HCT116 (cell line): Measurements from ENCODE around the gene ASIP. TPM values are rescaled to one million over a fixed set of nuclear protein-coding genes. Genes with fewer than 3 reads are reported as not detected.

Source experiments
- ATAC-seq: fragments of 200-7000 bp; cut with Tn5 transposase; 2 replicates; pipeline ENCODE4 v1.9.1; 2020; ENCODE audit warnings: mild to moderate bottlenecking, moderate library complexity
- BruUV-seq: library from RNA; stranded (reverse); fragments of 400-500 nt; replicated peaks from 2 replicates; lab custom pipeline; 2021; lab: Mats Ljungman, UMichigan
- CTCF ChIA-PET: fragments of 300-600 bp; sonication (Branson Sonifier 250); formaldehyde crosslinking; loops from one replicate; lab custom pipeline; 2021; ENCODE audit warnings: antibody characterized with exemption; lab: Charles Lee
- POLR2A ChIA-PET: fragments of 300-600, 350-600 bp; sonication (Branson Sonifier 250); formaldehyde crosslinking; loops from one replicate; lab custom pipeline; 2021; ENCODE audit warnings: antibody characterized with exemption; lab: Charles Lee
- RAD21 ChIA-PET, 2 experiments: fragments of 300-600 bp; sonication (Branson Sonifier 250); formaldehyde crosslinking; loops; one replicate each; lab custom pipeline; 2023; ENCODE audit warnings: low total read pairs in 2 of 2; ENCODE audit not compliant: uncharacterized antibody in 2 of 2, unreplicated experiment in 2 of 2, low non-redundant PET in 1 of 2; lab: Charles Lee
- DNase-seq: peaks from one replicate; pipeline ENCODE4 v3.0.0-alpha.2; 2010; ENCODE audit warnings: low read depth, low spot score
- H2AFZ ChIP-seq: fragments of 200-600 bp; shearing (Covaris generic), sonication (generic); 2 replicates; pipeline ENCODE4 v1.6.1; 2017; ENCODE audit warnings: low read depth, mixed run types, mixed read lengths, antibody characterized with exemption, low read length; ENCODE audit not compliant: poor library complexity, severe bottlenecking
- H3K27ac ChIP-seq: 2 replicates; pipeline ENCODE4 v1.5.1; 2012; ENCODE audit warnings: low read depth, low read length
- H3K27me3 ChIP-seq: fragments of 200-600 bp; sonication (generic); 2 replicates; pipeline ENCODE4 v1.6.1; 2016; ENCODE audit warnings: mixed run types, low read length, mixed read lengths; ENCODE audit not compliant: insufficient read depth
- H3K36me3 ChIP-seq, 2 experiments: fragments of 200-500 bp in 1 of 2; fragments of 200-600 bp in 1 of 2; sonication (Bioruptor generic) in 1 of 2; sonication (generic) in 1 of 2; 2 replicates each; pipeline versions ENCODE4 v1.5.1 to v1.6.1; 2014 to 2016; ENCODE audit warnings: low read length in 2 of 2, inconsistent platforms in 1 of 2, mixed read lengths in 1 of 2, mixed run types in 1 of 2; ENCODE audit not compliant: insufficient read depth in 2 of 2, control insufficient read depth in 1 of 2
- H3K4me1 ChIP-seq, 2 experiments: fragments of 200-600 bp in 1 of 2; sonication (generic) in 1 of 2; 2 replicates each; pipeline versions ENCODE4 v1.5.1 to v1.6.1; 2012 to 2017; ENCODE audit warnings: low read length in 2 of 2, inconsistent platforms in 1 of 2, mild to moderate bottlenecking in 1 of 2, mixed read lengths in 1 of 2, mixed run types in 1 of 2, moderate library complexity in 1 of 2; ENCODE audit not compliant: insufficient read depth in 2 of 2, control insufficient read depth in 1 of 2
- H3K4me2 ChIP-seq: fragments of 200-600 bp; sonication (generic); 2 replicates; pipeline ENCODE4 v1.6.1; 2017; ENCODE audit warnings: mixed run types, low read length, mixed read lengths
- H3K4me3 ChIP-seq, 2 experiments: fragments of 200-600 bp in 1 of 2; sonication (generic) in 1 of 2; replicated peaks in 1 of 2; 2 replicates each; pipeline ENCODE4 v1.5.1; 2011 to 2016; ENCODE audit warnings: low read length in 2 of 2, control low read depth in 1 of 2, low read depth in 1 of 2, mild to moderate bottlenecking in 1 of 2, mixed read lengths in 1 of 2, mixed run types in 1 of 2
- H3K79me2 ChIP-seq: fragments of 200-600 bp; sonication (generic); 2 replicates; pipeline ENCODE4 v1.6.1; 2017; ENCODE audit warnings: mild to moderate bottlenecking, mixed run types, low read length, moderate library complexity, mixed read lengths; ENCODE audit not compliant: insufficient read depth
- H3K9ac ChIP-seq: fragments of 200-600 bp; sonication (generic); 2 replicates; pipeline ENCODE4 v1.6.1; 2016; ENCODE audit warnings: low read length, mixed read lengths
- H3K9me2 ChIP-seq: fragments of 200-600 bp; sonication (generic), shearing (Covaris generic); 2 replicates; pipeline ENCODE4 v1.6.1; 2017; ENCODE audit warnings: mixed run types, mild to moderate bottlenecking, moderate library complexity; ENCODE audit not compliant: insufficient read depth
- H3K9me3 ChIP-seq, 2 experiments: fragments of 200-500 bp in 1 of 2; fragments of 200-600 bp in 1 of 2; sonication (Bioruptor generic) in 1 of 2; sonication (generic) in 1 of 2; 2 replicates each; pipeline ENCODE4 v1.6.1; 2014 to 2017; ENCODE audit warnings: low read length in 2 of 2, mixed read lengths in 2 of 2, inconsistent platforms in 1 of 2, low read depth in 1 of 2, mild to moderate bottlenecking in 1 of 2, mixed run types in 1 of 2, moderate library complexity in 1 of 2; ENCODE audit not compliant: control insufficient read depth in 1 of 2, insufficient read depth in 1 of 2
- H4K20me1 ChIP-seq: fragments of 200-600 bp; sonication (generic), shearing (Covaris generic); 2 replicates; pipeline ENCODE4 v1.6.1; 2017; ENCODE audit warnings: mixed run types, mild to moderate bottlenecking, moderate library complexity; ENCODE audit not compliant: insufficient read depth
- EGR1 ChIP-seq: IDR thresholded peaks from 2 replicates; pipeline ENCODE4 v1.6.1; 2012; ENCODE audit warnings: low read depth
- ELF1 ChIP-seq: IDR thresholded peaks from 2 replicates; pipeline ENCODE4 v1.6.1; 2012; ENCODE audit warnings: low read depth, borderline replicate concordance
- FOSL1 ChIP-seq: IDR thresholded peaks from 2 replicates; pipeline ENCODE4 v1.6.1; 2012; ENCODE audit warnings: low read depth
- RAD21 ChIP-seq: IDR thresholded peaks from 2 replicates; pipeline ENCODE4 v1.6.1; 2012; ENCODE audit warnings: low read depth, mild to moderate bottlenecking
- REST ChIP-seq: IDR thresholded peaks from 2 replicates; pipeline ENCODE4 v1.6.1; 2012; ENCODE audit warnings: low read depth
- SRF ChIP-seq: IDR thresholded peaks from 2 replicates; pipeline ENCODE4 v1.6.1; 2012; ENCODE audit warnings: low read depth
- ZFX ChIP-seq: fragments of 450-650 bp; IDR thresholded peaks from 2 replicates; pipeline ENCODE4 v1.6.1; 2017
- intact Hi-C: fragments of 100-400 bp; cut with micrococcal nuclease; formaldehyde crosslinking; loops from 2 replicates; pipeline ENCODE4 v1.10.0; 2022
- total RNA-seq: library from RNA; stranded (reverse); gene quantifications from one replicate; pipeline ENCODE4 v1.2.1, GENCODE V29; 2021; ENCODE audit not compliant: unreplicated experiment

Gene ASIP
- total RNA-seq, 1 experiment from 2014 or later: not detected

GRCh38 chr20:34235875-34236274, 5.3 kb upstream of the ASIP start:
- DNase-seq (no peak), ATAC-seq (no peak)
- ChIA-PET POLR2A (interaction anchor here (0.6 kb wide), 1 partner anchor 34 kb away, joined by 3 read pairs; no protein-coding TSS in a partner anchor), CTCF (no interaction called here), RAD21 (no interaction called here)
- H3K36me3 ChIP-seq: no peaks in the 10 kb centered on the region
- no peaks in the 10 kb centered on the region for H3K79me2 ChIP-seq
- no peak overlapping the region for H2AFZ ChIP-seq
- no peaks in the 10 kb centered on the region for H3K9me2 ChIP-seq
- intact Hi-C loops: no loop called here
- H3K27me3 ChIP-seq: no peaks in the 10 kb centered on the region
- H3K4me1 ChIP-seq: no peaks in the 10 kb centered on the region
- 0 out of 4 replicates have a peak, but pooled peaks cover 0 to 3% of the 10 kb centered on the region in 2 experiments for H3K9me3 ChIP-seq
- H4K20me1 ChIP-seq: no peaks in the 10 kb centered on the region
- TF ChIP-seq ELF1 (no peak), SRF (no peak)
- no peak overlapping the region for H3K4me2 ChIP-seq
- BruUV-seq: no TSS peak
- no peak overlapping the region for H3K9ac ChIP-seq
- H3K4me3 ChIP-seq: no peak overlapping the region
- H3K27ac ChIP-seq: no peak overlapping the region

GRCh38 chr20:34237942-34238341, 3.3 kb upstream of the ASIP start:
- ChIA-PET POLR2A (no interaction called here), CTCF (no interaction called here), RAD21 (no interaction called here)
- H3K27me3 ChIP-seq: no peaks in the 10 kb centered on the region
- intact Hi-C loops: no loop called here
- ATAC-seq: no peak
- no peaks in the 10 kb centered on the region for H3K79me2 ChIP-seq
- no peak overlapping the region for H3K27ac ChIP-seq
- H3K9me3 ChIP-seq: 0 out of 4 replicates have a peak, but pooled peaks cover 0 to 3% of the 10 kb centered on the region in 2 experiments
- no peak overlapping the region for H3K9ac ChIP-seq
- H3K4me3 ChIP-seq: no peak overlapping the region
- no peak overlapping the region for H3K4me2 ChIP-seq
- no peaks in the 10 kb centered on the region for H3K9me2 ChIP-seq
- H3K36me3 ChIP-seq: no peaks in the 10 kb centered on the region
- no TSS peak for BruUV-seq
- TF ChIP-seq FOSL1: no peak
- TF ChIP-seq SRF: no peak
- DNase-seq: no peak
- H4K20me1 ChIP-seq: no peaks in the 10 kb centered on the region
- H2AFZ ChIP-seq: no peak overlapping the region
- H3K4me1 ChIP-seq: no peaks in the 10 kb centered on the region

- no peak overlapping the region for H2AFZ ChIP-seq
- POLR2A ChIA-PET: no interaction called here
- TF ChIP-seq REST: no peak
- TF ChIP-seq EGR1: no peak
- TF ChIP-seq ZFX: no peak
- TF ChIP-seq RAD21: no peak
- TF ChIP-seq ELF1: no peak
- 0 out of 4 replicates have a peak, but pooled peaks cover 0 to 3% of the 10 kb centered on the region in 2 experiments for H3K9me3 ChIP-seq
- no peak overlapping the region for H3K4me2 ChIP-seq
- CTCF ChIA-PET: no interaction called here
- H3K9ac ChIP-seq: no peak overlapping the region
- no peaks in the 10 kb centered on the region for H3K79me2 ChIP-seq
- H4K20me1 ChIP-seq: no peaks in the 10 kb centered on the region
- no peaks in the 10 kb centered on the region for H3K27me3 ChIP-seq
- no peaks in the 10 kb centered on the region for H3K36me3 ChIP-seq
- H3K4me3 ChIP-seq: no peak overlapping the region
- BruUV-seq: no TSS peak
- H3K9me2 ChIP-seq: no peaks in the 10 kb centered on the region
- RAD21 ChIA-PET: no interaction called here
- no peak for DNase-seq
- intact Hi-C loops: no loop called here
- no peak for ATAC-seq
- no peaks in the 10 kb centered on the region for H3K4me1 ChIP-seq
- H3K27ac ChIP-seq: no peak overlapping the region
These were observed 1.1 kb upstream of the ASIP start for GRCh38 chr20:34240121-34240520.
